HG02981 (cell line): ENCODE data around the gene RCBTB2.
"Not testable (repeated sequence)": the region's sequence is repeated elsewhere in the genome, so short reads cannot be mapped to it uniquely, and the experiment has no call there.

Source experiments
- ATAC-seq: cut with Tn5 transposase; IDR thresholded peaks from one replicate; pipeline ENCODE4 v1.9.1; 2021; ENCODE audit warnings: mild to moderate bottlenecking, moderate library complexity; ENCODE audit not compliant: unreplicated experiment

The RCBTB2 gene

DNA sequence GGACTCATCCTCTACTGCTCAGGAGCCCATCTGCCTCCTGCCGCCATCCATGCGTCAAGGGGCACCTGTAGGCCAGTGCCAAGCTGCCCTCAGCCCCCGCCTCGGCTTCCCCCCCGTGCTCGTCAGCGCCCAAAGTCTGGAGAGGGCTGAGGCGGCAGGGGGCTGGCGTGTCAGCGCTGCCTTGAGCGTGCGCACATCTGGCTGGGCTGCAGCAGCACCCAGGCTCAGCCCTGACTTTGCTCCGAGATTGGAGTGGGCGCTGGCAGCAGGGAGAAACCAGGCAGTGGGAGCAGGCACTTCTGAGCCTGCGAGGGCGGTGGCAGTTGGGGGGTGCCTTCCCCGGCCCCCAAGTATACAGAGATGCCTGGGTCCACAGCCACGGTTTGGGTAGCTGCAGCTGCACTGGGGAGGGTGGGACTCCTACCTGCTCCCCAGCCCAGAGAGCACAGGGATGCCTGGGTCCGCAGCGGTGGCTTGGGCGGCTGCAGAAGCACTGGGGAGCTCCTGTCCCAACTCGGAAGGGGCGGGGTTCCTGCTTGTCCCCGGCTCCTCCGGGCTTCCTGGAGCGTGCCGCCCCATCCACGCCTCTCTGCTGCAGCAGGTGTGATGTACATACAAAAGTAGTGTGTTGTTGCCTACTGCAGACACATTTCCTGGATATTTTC lies 75.2 kb downstream of the RCBTB2 start:
- ATAC-seq = no peak

DNA sequence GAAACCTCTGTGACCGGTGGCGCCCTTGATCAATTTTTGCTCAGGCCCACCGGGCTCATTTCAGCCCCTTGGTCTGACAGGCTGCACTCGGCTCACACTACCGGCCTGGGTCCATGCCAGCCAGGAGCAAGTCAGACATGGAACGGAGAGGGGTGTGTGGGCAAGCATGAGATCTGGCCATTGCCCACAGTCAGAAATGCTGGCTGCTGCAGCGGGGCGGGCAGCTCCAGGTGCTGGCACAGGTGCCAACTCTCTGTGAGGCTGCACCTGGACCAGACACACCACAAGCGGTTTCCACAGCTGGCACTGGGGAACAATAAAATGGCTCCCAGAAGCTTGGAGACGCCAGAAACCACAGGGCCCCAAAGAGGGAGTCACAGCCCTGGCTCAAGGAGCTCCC lies 76.3 kb downstream of the RCBTB2 start:
- ATAC-seq = no peak

DNA sequence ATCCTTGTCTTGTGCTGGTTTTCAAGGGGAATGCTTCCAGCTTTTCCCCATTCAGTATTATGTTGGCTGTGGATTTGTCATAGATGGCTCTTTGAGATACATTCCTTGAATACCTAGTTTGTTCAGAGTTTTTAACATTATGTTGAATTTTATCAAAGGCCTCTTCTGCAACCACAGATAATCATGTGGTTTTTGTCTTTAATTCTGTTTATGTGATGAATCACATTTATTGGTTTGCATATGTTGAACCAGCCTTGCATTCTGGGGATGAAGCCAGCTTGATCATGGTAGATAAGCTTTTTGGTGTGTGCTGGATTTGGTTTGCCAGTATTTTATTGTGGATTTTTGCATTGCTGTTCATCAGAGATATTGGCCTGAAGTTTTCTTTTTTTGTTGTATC lies 81.7 kb downstream of the RCBTB2 start:
- not testable (repeated sequence) for ATAC-seq

DNA sequence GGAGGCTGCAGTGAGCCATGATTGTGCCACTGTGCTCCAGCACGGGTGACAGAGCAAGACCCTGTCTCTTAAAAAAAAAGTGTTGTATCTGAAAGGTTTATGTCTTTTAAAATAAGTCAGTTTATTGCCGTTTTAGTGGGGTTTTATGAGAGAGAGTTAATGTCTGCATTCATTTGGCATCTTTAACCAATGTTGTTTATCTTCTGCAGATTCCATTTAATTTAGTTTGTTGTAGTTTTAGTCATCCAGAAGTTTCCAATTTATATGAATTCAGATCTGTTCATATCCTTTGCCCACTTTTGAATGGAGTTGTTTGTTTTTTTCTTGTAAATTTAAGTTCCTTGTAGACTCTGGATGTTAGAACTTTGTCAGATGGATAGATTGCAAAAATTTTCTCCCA lies 83.2 kb downstream of the RCBTB2 start:
- no peak for ATAC-seq

DNA sequence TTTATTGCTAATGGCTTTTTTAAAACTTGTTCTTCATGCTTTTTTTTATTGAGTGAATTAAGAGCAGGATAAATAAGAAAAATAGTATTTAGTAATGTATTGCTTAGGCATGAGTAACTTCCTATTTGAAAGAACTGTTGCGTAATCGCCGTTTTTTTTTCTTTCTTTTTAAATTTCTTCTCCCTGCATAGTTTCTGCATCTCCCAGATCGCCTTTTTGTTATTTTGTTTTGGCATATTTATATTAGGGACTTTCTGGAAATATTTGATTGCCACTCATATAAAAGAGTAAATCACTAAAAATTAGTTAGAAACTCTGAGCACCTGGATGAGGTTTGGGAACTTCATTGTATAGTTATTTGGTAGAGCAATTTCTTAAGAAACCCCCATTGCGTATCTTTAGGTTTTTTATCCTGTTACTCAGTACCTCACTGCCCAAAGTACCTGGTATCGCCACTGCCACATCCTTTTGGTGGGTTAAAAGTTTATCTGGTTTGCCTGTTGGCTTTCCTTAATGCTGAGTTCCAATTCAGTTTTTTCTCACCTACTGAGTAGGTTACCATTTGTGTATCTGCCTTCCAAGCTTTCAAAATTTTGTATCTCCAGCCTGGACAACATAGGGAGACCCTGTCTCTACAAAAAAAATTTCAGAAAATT lies 83.8 kb downstream of the RCBTB2 start:
- ATAC-seq = no peak

DNA sequence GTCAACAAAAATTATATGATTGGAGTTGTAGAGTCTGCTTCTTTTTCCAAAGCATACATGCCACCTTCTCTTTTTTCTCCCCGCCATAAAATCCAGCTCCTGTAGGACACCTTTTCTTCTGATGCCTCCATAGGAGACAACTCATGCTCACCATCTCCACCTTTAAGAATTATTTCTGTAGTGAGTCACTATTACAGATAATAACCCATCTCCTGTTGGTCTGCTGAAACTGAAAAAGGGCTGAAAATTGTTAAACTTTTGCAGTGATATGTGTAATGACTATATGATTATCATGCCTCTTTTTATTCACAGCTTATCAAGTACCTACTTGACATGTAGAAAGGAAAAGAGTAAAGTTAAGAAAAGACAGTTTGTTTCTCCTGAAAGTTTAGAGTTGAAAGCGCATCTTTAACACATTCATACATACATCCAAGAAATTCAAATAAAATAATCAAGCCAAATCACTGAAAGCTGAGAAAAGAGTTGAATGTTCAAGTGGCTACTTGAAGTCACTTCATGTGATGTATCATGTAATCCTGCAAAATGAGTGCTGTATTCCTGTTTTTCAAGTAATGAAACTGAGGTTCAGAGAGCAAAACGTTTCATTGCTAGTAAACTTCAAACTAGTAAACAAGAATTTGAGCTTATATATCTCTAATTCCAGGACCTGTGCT lies 84.5 kb downstream of the RCBTB2 start:
- no peak for ATAC-seq

DNA sequence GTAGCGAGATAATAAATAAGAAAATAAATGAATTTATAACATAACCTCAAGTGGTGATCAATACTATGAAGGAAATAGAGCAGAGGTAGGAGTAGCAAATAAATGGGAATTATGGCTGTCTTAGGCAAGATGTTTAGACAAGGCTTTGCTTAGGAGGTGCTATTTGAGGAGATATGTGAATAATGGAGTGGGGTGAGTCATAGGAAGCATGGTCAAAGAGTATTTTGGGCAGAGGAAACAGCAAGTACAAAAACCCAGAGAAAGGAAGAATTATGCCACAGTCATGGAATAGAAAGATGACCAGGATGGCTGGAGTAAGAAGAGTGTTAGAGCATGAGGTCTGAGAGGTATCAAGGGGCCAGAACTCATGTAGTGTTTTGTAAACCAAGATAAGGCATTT lies 86.4 kb downstream of the RCBTB2 start:
- ATAC-seq = no peak

DNA sequence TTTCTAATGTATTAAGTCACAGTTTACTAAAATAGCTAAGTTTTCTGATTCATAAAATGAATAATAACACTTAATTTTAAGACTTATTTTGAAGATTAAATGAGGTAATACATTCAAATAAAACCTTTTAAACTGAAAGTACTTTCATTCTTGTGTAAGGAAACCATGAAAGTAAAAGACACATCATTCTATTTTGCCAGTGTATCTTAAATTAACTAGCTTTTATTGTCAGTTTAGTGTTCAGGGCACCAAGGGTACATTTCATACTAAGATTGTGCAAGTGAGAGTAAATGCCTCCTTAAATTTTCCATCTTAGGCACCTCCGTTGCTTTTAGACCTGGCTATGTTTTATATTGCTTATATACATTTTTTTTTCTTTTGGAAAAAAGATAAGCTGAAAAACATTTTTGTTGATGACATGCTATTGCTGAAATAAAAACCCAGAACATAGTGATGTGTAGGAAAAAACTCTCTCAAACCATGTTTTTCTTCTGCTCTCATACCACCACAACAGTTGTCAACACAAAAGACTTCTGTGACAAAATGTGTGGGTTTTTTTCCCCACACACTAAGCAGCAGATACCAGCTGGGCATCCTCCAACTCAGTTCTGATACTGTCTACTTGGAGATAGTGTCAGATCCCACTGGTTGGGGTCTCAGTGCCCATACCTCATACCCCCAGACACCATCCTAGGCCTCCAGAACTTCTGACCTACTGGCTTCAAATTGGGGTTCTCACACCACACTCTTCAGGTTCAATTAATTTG lies 89.3 kb downstream of the RCBTB2 start:
- ATAC-seq = no peak
